Activated naive CD4-positive, alpha-beta T cell treated with anti-CD3 and anti-CD28 coated beads, Interleukin-2, amount 50 U/mL, for 24 hours (primary cell): ENCODE measurements around the gene TJP3.
"Not testable (repeated sequence)": the region's sequence is repeated elsewhere in the genome, so short reads cannot be mapped to it uniquely, and the experiment has no call there.

Source experiments
- H3K27ac Mint-ChIP-seq: one replicate; pipeline ENCODE4 v1.8.0; 2021; ENCODE audit warnings: mild to moderate bottlenecking, mixed read lengths
- H3K27me3 Mint-ChIP-seq: one replicate; pipeline ENCODE4 v1.8.0; 2021; ENCODE audit warnings: mixed read lengths
- H3K36me3 Mint-ChIP-seq: one replicate; pipeline ENCODE4 v1.8.0; 2021; ENCODE audit warnings: mixed read lengths
- H3K4me1 Mint-ChIP-seq: one replicate; pipeline ENCODE4 v1.8.0; 2021; ENCODE audit warnings: mixed read lengths
- H3K4me3 Mint-ChIP-seq: one replicate; pipeline ENCODE4 v1.8.0; 2021; ENCODE audit warnings: mild to moderate bottlenecking, mixed read lengths
- H3K9me3 Mint-ChIP-seq: one replicate; pipeline ENCODE4 v1.8.0; 2021; ENCODE audit warnings: mixed read lengths

TJP3 gene

GRCh38 chr19:3759482-3760254, 51.5 kb downstream of the TJP3 start:
- Mint-ChIP-seq H3K36me3 (peaks cover 9% of the 10 kb centered on the region), H3K27ac (no peak overlapping the region), H3K27me3 (no peaks in the 10 kb centered on the region), H3K9me3 (no peaks in the 10 kb centered on the region), H3K4me1 (peaks cover 46% of the 10 kb centered on the region), H3K4me3 (peak overlapping the region; percentile 99)

DNA sequence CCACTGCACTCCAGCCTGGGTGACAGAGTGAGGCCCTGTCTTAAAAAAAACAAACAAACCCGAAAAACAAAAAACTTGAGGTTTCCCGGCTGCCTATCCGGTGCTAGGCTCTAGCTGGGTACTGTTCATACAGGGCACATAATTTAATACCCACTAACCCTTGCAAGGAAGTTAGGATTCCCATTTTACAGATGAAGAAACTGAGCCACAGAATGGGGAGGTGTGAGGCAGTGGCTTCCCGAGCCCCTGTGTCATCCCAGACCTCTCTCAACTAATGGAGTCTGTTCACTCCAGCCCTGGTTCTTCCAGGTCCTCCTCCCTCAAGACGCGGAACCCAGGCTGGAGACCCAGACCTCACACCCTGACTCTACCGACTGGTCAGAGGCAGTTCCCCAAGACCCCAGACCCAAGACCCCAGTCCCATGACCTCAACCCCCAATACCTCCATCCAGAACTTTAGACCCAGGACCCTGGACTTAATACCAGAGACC, 52.7 kb downstream of the TJP3 start:
- H3K27me3 Mint-ChIP-seq: no peaks in the 10 kb centered on the region
- H3K27ac Mint-ChIP-seq: peak overlapping the region; percentile 96
- H3K9me3 Mint-ChIP-seq: no peaks in the 10 kb centered on the region
- H3K4me1 Mint-ChIP-seq: peaks cover 36% of the 10 kb centered on the region
- peak overlapping the region; percentile 99 for H3K4me3 Mint-ChIP-seq
- peaks cover 6% of the 10 kb centered on the region for H3K36me3 Mint-ChIP-seq

DNA sequence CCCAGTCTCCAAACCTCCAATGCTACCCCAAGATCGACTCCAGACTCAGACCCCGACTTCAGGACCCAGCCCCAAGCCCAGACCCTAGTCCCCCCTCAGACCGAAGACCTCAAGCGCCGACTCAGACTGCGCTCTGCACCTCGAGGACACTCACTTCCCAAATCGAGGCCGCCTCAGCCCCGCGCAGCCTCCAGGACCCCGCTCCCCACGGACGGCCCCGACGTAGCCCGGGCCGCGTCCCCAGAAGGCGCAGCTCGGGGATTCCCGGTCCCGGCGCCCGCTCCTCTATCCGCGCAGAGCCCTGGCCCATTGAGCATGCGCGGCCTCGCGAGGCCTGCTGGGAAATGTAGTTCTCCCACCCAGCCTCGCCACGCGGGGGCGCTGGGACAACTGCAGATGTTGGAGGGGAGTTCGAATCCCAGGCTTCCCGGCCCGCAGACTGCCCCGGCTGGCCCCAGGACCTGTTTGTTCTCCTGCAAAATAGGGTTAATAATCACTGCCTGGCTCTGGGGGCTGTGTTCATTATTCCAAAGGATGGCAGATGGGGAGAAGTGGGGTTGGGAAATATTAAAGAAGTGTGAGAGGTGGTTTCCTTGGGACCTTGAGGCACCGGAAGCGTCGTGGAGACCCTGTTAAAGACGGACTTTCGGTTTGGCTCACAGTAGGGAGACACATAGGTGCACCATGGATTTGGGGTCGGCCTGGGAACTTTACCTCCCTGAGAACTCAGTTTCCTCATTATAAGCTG, 53.4 kb downstream of the TJP3 start, which contains the start of gene APBA3:
Gene APBA3 (minus strand): TSS at position 311 of the 748 bp plus-strand sequence. CDS start 1,428 bp downstream, outside the sequence.
- Mint-ChIP-seq H3K4me1 (peaks cover 38% of the 10 kb centered on the region), H3K27ac (peak within 1 kb of the TSS; percentile 100), H3K4me3 (peak within 1 kb of the TSS; percentile 99), H3K9me3 (no peaks in the 10 kb centered on the region), H3K36me3 (peaks cover 6% of the 10 kb centered on the region), H3K27me3 (no peaks in the 10 kb centered on the region)

GRCh38 chr19:3762130-3762473, 53.9 kb downstream of the TJP3 start:
- H3K4me3 Mint-ChIP-seq: peak overlapping the region; percentile 99
- peak overlapping the region; percentile 100 for H3K27ac Mint-ChIP-seq
- peaks cover 7% of the 10 kb centered on the region for H3K36me3 Mint-ChIP-seq
- H3K27me3 Mint-ChIP-seq: no peaks in the 10 kb centered on the region
- peaks cover 35% of the 10 kb centered on the region for H3K4me1 Mint-ChIP-seq
- H3K9me3 Mint-ChIP-seq: no peaks in the 10 kb centered on the region

DNA sequence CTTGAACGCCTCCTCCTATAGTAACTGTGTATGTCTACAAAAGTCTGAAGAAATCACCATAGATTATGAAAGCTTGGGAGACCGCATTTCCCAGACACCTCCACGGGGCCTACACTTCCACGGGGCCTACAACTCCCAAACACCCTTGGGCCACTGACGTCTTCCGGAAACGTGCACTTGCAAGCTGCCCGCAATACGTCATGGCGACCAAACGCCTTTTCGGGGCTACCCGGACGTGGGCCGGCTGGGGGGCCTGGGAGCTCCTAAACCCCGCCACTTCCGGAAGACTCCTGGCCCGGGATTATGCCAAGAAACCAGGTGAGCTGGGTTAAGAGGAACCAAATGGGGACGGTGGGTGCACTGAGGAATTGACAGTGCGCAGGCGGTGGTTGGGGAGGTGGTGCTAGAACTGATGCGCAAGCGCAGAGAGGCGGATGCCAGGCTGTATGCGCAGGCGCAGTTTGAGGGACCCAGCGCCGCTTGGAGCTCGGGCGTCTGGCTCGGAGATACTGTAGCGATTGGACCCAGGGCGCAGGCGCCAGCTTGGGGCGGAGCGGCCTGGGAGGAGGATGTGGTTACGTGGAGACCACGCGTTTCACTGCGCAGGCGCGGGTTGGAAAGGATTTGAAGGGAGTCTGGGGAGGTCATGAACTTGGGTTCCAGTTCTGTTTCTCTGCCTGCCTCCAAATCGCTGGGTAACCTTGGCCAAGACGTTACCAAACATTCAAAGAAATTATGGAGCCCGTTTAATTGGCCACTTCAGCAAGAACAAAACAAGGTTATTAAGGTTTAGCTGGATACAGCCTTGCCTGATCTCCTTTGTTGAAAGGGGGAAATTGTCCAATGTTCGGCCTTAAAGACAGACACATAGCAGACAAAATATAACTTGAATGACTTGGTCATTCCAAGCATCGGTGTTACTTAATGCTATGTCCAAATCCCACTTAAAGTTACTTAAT, 54.6 kb downstream of the TJP3 start, which contains the start of gene MRPL54:
Gene MRPL54 (plus strand): TSS at position 182 of the 959 bp plus-strand sequence. CDS start 19 bp downstream, at position 201.
- Mint-ChIP-seq H3K9me3 (no peaks in the 10 kb centered on the region), H3K4me1 (peaks cover 35% of the 10 kb centered on the region), H3K36me3 (peaks cover 7% of the 10 kb centered on the region)

DNA sequence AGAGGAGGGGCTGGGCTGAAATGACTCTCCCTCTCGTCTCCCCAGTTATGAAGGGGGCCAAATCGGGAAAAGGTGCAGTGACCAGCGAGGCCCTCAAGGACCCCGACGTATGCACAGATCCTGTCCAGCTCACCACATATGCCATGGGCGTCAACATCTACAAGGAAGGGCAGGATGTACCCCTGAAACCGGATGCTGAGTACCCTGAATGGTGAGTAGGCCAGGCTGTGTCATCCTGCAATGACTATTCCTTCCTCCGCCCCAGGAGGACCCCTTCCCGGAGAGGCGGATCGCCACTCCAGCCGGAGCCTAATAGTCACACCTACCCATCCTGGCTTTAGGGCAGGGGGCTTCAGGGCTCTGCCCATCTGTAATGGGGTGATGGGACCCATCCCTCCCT, 56.9 kb downstream of the TJP3 start:
- Mint-ChIP-seq H3K4me3 (no peak overlapping the region), H3K9me3 (no peaks in the 10 kb centered on the region), H3K36me3 (peaks cover 12% of the 10 kb centered on the region), H3K4me1 (peaks cover 28% of the 10 kb centered on the region), H3K27ac (no peak overlapping the region), H3K27me3 (no peaks in the 10 kb centered on the region)

More for the DNA sequence above, 54.6 kb downstream of the TJP3 start, which contains the start of gene MRPL54:
- Mint-ChIP-seq H3K27me3 (no peaks in the 10 kb centered on the region), H3K27ac (peak within 1 kb of the TSS; percentile 100), H3K4me3 (peak within 1 kb of the TSS; percentile 99)

- Mint-ChIP-seq H3K36me3 (peaks cover 12% of the 10 kb centered on the region), H3K4me1 (peaks cover 28% of the 10 kb centered on the region)
- not testable (repeated sequence) for H3K27me3 Mint-ChIP-seq, H3K27ac Mint-ChIP-seq, H3K4me3 Mint-ChIP-seq, H3K9me3 Mint-ChIP-seq
These were observed 57.6 kb downstream of the TJP3 start for GRCh38 chr19:3765757-3766156.

- no peak overlapping the region for H3K4me3 Mint-ChIP-seq
- peaks cover 8% of the 10 kb centered on the region for H3K36me3 Mint-ChIP-seq
- H3K4me1 Mint-ChIP-seq: peaks cover 32% of the 10 kb centered on the region
- no peaks in the 10 kb centered on the region for H3K27me3 Mint-ChIP-seq
- peak overlapping the region; percentile 23 for H3K27ac Mint-ChIP-seq
- no peaks in the 10 kb centered on the region for H3K9me3 Mint-ChIP-seq
These were observed 58.3 kb downstream of the TJP3 start for GRCh38 chr19:3766520-3766919.

DNA sequence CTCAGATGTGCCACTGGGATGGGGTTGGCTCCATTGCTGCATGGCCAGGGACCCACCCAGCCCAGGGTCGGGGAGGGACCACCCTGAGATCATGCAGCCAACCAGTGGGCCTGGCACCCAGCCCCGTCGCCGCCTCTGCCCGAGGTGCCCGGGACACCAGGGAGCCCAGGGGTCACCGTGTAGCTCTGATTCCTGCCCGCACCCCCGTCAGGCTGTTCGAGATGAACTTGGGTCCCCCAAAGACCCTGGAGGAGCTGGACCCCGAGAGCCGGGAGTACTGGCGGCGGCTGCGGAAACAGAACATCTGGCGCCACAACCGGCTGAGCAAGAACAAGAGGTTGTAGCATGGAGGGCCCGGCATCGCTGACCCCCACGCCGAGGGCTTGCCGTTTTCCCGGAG, 58.9 kb downstream of the TJP3 start:
- H3K4me1 Mint-ChIP-seq: peaks cover 26% of the 10 kb centered on the region
- H3K4me3 Mint-ChIP-seq: no peak overlapping the region
- peaks cover 8% of the 10 kb centered on the region for H3K36me3 Mint-ChIP-seq
- no peaks in the 10 kb centered on the region for H3K27me3 Mint-ChIP-seq
- H3K27ac Mint-ChIP-seq: no peak overlapping the region
- no peaks in the 10 kb centered on the region for H3K9me3 Mint-ChIP-seq

DNA sequence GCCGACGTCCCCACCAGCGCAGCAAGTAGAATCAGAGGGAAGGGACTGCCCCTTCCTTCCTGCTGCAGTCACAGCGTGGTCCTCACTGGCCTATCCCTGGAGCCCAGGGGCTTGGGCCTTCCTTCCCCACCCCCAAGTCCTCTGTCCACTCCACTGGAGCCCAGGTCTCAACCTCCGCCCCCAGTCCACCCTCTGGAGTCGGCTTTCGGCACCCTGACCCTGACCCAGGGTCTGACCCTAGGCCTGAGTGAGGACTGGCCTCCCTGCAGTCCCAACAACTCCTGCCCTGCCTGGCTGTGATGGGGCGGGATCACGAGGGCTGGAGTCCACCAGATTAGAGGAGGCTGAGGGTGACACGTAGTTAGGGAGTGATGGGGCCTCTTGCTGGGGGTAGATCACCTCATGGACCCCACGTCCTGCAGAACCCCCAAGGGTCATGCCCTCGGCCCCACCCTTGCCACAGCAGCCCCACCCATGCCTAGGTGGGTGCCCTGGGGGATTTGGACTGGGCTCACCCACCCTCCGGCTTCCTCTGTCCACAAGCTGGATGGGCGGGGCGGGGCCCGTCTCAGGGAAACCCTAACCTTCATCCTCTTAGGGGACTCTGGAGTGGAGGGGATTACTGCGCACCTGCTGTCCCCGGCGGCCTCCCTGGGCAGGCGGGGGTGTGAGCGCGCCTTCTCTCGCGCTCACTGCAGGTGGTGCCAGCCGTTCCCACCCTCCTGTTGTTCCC, 60.0 kb downstream of the TJP3 start:
- Mint-ChIP-seq H3K9me3 (no peaks in the 10 kb centered on the region), H3K27me3 (no peaks in the 10 kb centered on the region), H3K36me3 (peaks cover 6% of the 10 kb centered on the region), H3K4me3 (no peak overlapping the region), H3K27ac (peak overlapping the region; percentile 17), H3K4me1 (peaks cover 16% of the 10 kb centered on the region)

- Mint-ChIP-seq H3K27me3 (no peaks in the 10 kb centered on the region), H3K4me1 (peaks cover 14% of the 10 kb centered on the region), H3K36me3 (peaks cover 6% of the 10 kb centered on the region), H3K9me3 (no peaks in the 10 kb centered on the region), H3K4me3 (no peak overlapping the region), H3K27ac (no peak overlapping the region)
These were observed 60.5 kb downstream of the TJP3 start for GRCh38 chr19:3768748-3769099.

DNA sequence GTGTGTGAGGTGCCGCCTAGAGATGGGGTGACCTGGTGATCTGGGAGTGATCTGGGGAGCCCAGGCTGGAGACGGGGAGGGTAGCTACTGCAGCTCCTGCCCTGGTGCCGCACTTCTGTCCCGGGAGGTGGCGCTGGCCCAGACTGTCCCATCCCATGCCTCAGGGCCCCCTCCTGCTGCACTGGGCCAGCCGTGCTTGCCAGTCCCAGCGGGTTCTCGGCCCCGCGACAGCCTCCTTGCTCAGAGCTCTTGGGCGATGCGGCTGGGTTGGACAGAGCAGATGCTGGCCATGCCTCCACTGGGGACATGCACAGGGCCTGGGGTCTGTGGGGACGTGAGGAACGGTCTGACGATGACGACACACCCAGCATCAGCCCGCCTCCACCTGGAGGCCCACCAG, 61.3 kb downstream of the TJP3 start:
- no peaks in the 10 kb centered on the region for H3K27me3 Mint-ChIP-seq
- H3K27ac Mint-ChIP-seq: no peak overlapping the region
- H3K36me3 Mint-ChIP-seq: peaks cover 6% of the 10 kb centered on the region
- no peak overlapping the region for H3K4me3 Mint-ChIP-seq
- peaks cover 14% of the 10 kb centered on the region for H3K4me1 Mint-ChIP-seq
- H3K9me3 Mint-ChIP-seq: no peaks in the 10 kb centered on the region

GRCh38 chr19:3770136-3770999, 62.2 kb downstream of the TJP3 start:
- no peaks in the 10 kb centered on the region for H3K27me3 Mint-ChIP-seq
- H3K4me1 Mint-ChIP-seq: peaks cover 14% of the 10 kb centered on the region
- H3K27ac Mint-ChIP-seq: no peak overlapping the region
- H3K4me3 Mint-ChIP-seq: no peak overlapping the region
- H3K36me3 Mint-ChIP-seq: peaks cover 6% of the 10 kb centered on the region
- no peaks in the 10 kb centered on the region for H3K9me3 Mint-ChIP-seq
